HepG2 (cell line): ENCODE data around the gene MYBL2. TPM values are rescaled to one million over a fixed set of nuclear protein-coding genes. Genes with fewer than 3 reads are reported as not detected.

Source experiments
- CTCF ChIP-seq: sonication (generic); formaldehyde crosslinking; IDR thresholded peaks from 2 replicates; pipeline ENCODE4 v1.5.0; 2020; ENCODE audit warnings: mild to moderate bottlenecking, missing genetic modification reagents, moderate library complexity
- DMAP1 ChIP-seq: IDR thresholded peaks from 2 replicates; pipeline ENCODE4 v1.6.1; 2016
- E2F5 ChIP-seq: sonication (generic); formaldehyde crosslinking; conservative IDR thresholded peaks from 2 replicates; pipeline ENCODE4 v1.4.0; 2020; ENCODE audit warnings: missing genetic modification reagents
- HMG20A ChIP-seq: IDR thresholded peaks from 2 replicates; pipeline ENCODE4 v1.6.1; 2016; ENCODE audit warnings: borderline replicate concordance
- KLF16 ChIP-seq, 2 experiments: sonication (generic) in 1 of 2; formaldehyde crosslinking in 1 of 2; IDR thresholded peaks; 2 replicates each; pipeline versions ENCODE4 v1.6.1 to v1.8.0; 2016 to 2023; ENCODE audit warnings: missing genetic modification reagents in 2 of 2, missing compliant biosample characterization in 1 of 2
- MED8 ChIP-seq: sonication (generic); formaldehyde crosslinking; IDR thresholded peaks from 2 replicates; pipeline ENCODE4 v1.8.1; 2023; ENCODE audit warnings: mild to moderate bottlenecking, missing genetic modification reagents; ENCODE audit not compliant: insufficient replicate concordance
- NBN ChIP-seq: fragments of 450-650 bp; conservative IDR thresholded peaks from 2 replicates; pipeline ENCODE4 v1.6.1; 2017
- NPAS2 ChIP-seq: sonication (generic); formaldehyde crosslinking; IDR thresholded peaks from 2 replicates; pipeline ENCODE4 v1.8.0; 2022; ENCODE audit warnings: mild to moderate bottlenecking, missing genetic modification reagents, borderline replicate concordance
- PHB2 ChIP-seq: fragments of 450-650 bp; IDR thresholded peaks from 2 replicates; pipeline ENCODE4 v1.6.1; 2018; ENCODE audit not compliant: partially characterized antibody
- POLR2A ChIP-seq, 2 experiments: IDR thresholded peaks; 2 replicates each; pipeline ENCODE4 v1.6.1; 2011; ENCODE audit warnings: low read depth in 2 of 2, low read length in 2 of 2, mild to moderate bottlenecking in 1 of 2, moderate library complexity in 1 of 2; ENCODE audit not compliant: insufficient read depth in 1 of 2
- RBM22 ChIP-seq: fragments of 200-400 bp; formaldehyde crosslinking; optimal IDR thresholded peaks from 2 replicates; pipeline ENCODE3; 2017; ENCODE audit warnings: mild to moderate bottlenecking, low read length, moderate library complexity
- SP2 ChIP-seq: sonication (generic); formaldehyde crosslinking; IDR thresholded peaks from 2 replicates; pipeline ENCODE4 v1.5.1; 2020; ENCODE audit warnings: mild to moderate bottlenecking, missing genetic modification reagents
- SP5 ChIP-seq: IDR thresholded peaks from 2 replicates; pipeline ENCODE4 v1.6.1; 2016; ENCODE audit warnings: low read depth, borderline replicate concordance
- SRSF4 ChIP-seq: fragments of 200-400 bp; formaldehyde crosslinking; IDR thresholded peaks from one replicate; pipeline ENCODE4 v1.6.1; 2018; ENCODE audit warnings: mild to moderate bottlenecking, low read depth, low read length, moderate library complexity; ENCODE audit not compliant: poor library complexity, severe bottlenecking
- SUZ12 ChIP-seq: fragments of 150-350 bp; IDR thresholded peaks from 2 replicates; pipeline ENCODE4 v1.6.1; 2014; ENCODE audit warnings: low read depth, low read length
- TCF12 ChIP-seq, 2 experiments: fragments of 450-650 bp in 1 of 2; sonication (generic) in 1 of 2; formaldehyde crosslinking in 1 of 2; IDR thresholded peaks; 2 replicates each; pipeline versions ENCODE4 v1.6.1 to v1.8.0; 2017 to 2022; ENCODE audit warnings: antibody characterized with exemption in 1 of 2, mild to moderate bottlenecking in 1 of 2, missing genetic modification reagents in 1 of 2, moderate library complexity in 1 of 2
- TERF1 ChIP-seq: sonication (generic); formaldehyde crosslinking; IDR thresholded peaks from 2 replicates; pipeline ENCODE4 v1.8.0; 2022; ENCODE audit warnings: mild to moderate bottlenecking, missing genetic modification reagents, moderate library complexity
- U2AF1 ChIP-seq: fragments of 200-400 bp; formaldehyde crosslinking; optimal IDR thresholded peaks from 2 replicates; pipeline ENCODE3; 2017; ENCODE audit warnings: mild to moderate bottlenecking, low read depth, low read length
- ZNF143 ChIP-seq: sonication (generic); formaldehyde crosslinking; IDR thresholded peaks from 2 replicates; pipeline ENCODE4 v1.4.0; 2020; ENCODE audit warnings: missing genetic modification reagents
- ZNF180 ChIP-seq: sonication (generic); formaldehyde crosslinking; IDR thresholded peaks from 2 replicates; pipeline ENCODE4 v1.4.0; 2020; ENCODE audit warnings: low read depth, missing genetic modification reagents, borderline replicate concordance
- ZNF3 ChIP-seq: IDR thresholded peaks from 2 replicates; pipeline ENCODE4 v1.7.0; 2017; ENCODE audit warnings: inconsistent platforms
- ZNF30 ChIP-seq: sonication (generic); formaldehyde crosslinking; IDR thresholded peaks from 2 replicates; pipeline ENCODE4 v1.5.0; 2020; ENCODE audit warnings: mild to moderate bottlenecking, missing genetic modification reagents
- ZNF530 ChIP-seq: sonication (generic); formaldehyde crosslinking; IDR thresholded peaks from 2 replicates; pipeline ENCODE4 v1.5.0; 2020; ENCODE audit warnings: low read depth, mild to moderate bottlenecking, missing genetic modification reagents
- ZNF556 ChIP-seq: sonication (generic); formaldehyde crosslinking; IDR thresholded peaks from 2 replicates; pipeline ENCODE4 v1.4.0; 2020; ENCODE audit warnings: mild to moderate bottlenecking, missing genetic modification reagents, borderline replicate concordance
- ZNF761 ChIP-seq: sonication (generic); formaldehyde crosslinking; conservative IDR thresholded peaks from 2 replicates; pipeline ENCODE4 v1.4.0; 2020; ENCODE audit warnings: mild to moderate bottlenecking, missing genetic modification reagents
- polyA plus RNA-seq, 8 experiments: library from polyadenylated mRNA; depleted of rRNA in 3 of 8; stranded (reverse) in 7 of 8; unstranded in 1 of 8; fragments of >200 nt; fragmentation: Illumina TruSeq in 4 of 8; extraction: Trizol in 4 of 8; gene quantifications; 2 replicates each; pipeline versions ENCODE4 v1.2.1 to v1.2.3, GENCODE V29; 2011 to 2016; ENCODE audit warnings: low read depth in 4 of 8, missing spikeins in 1 of 8, mixed read lengths in 1 of 8; ENCODE audit not compliant: insufficient read depth in 1 of 8
- total RNA-seq, 5 experiments: library from RNA; depleted of rRNA; stranded (reverse); fragments of >200 nt; fragmentation: Illumina TruSeq; extraction: Trizol; gene quantifications; 2 replicates each; pipeline ENCODE4 v1.2.3, GENCODE V29; 2016; ENCODE audit warnings: low read depth in 1 of 5

MYBL2 gene
- total and polyA plus RNA-seq, 2 of the 13 experiments (the other 11 are each of a cell fraction or from before 2014, with no cell fraction given): 11.9 to 66.2 TPM

- no peak for TF ChIP-seq CTCF (CRISPR knock-in tag)
- TF ChIP-seq TCF12 (IDR thresholded peaks at IDR 0.05): no peak
- TF ChIP-seq TCF12 (CRISPR knock-in tag; IDR thresholded peaks at IDR 0.05): 0 out of 2 replicates have a peak, but pooled peaks have one; percentile 69
- peak; percentile 38; the same call in 1 of the 2 replicates for TF ChIP-seq ZNF143 (CRISPR knock-in tag)
- TF ChIP-seq RBM22: no peak
- TF ChIP-seq ZNF530 (CRISPR knock-in tag): no peak
- TF ChIP-seq ZNF761 (CRISPR knock-in tag): peak; percentile 58; the same call in 1 of the 2 replicates
- no peak for TF ChIP-seq U2AF1
- TF ChIP-seq NBN: no peak
- TF ChIP-seq MED8 (CRISPR knock-in tag): peak; percentile 48
- TF ChIP-seq HMG20A (CRISPR knock-in tag): no peak
- TF ChIP-seq SRSF4: no peak
- TF ChIP-seq ZNF556: no peak; the same call in none of the 2 replicates
- TF ChIP-seq TERF1 (CRISPR knock-in tag): no peak
- no peak for TF ChIP-seq NPAS2 (CRISPR knock-in tag)
- TF ChIP-seq SP5 (CRISPR knock-in tag): peak; percentile 81
- TF ChIP-seq ZNF30 (CRISPR knock-in tag): 0 out of 2 replicates have a peak, but pooled peaks have one; percentile 13
- peak; percentile 74 to 84 for TF ChIP-seq POLR2A (IDR thresholded peaks at IDR 0.05; ENCODE audit: insufficient read depth in 1 of 2, low read depth in 2 of 2, low read length in 2 of 2)
- no peak for TF ChIP-seq ZNF3 (CRISPR knock-in tag)
- TF ChIP-seq DMAP1 (CRISPR knock-in tag): no peak; the same call in 1 of the 2 replicates
- TF ChIP-seq KLF16 (CRISPR knock-in tag; IDR thresholded peaks at IDR 0.05): peak in 1 of 2 experiments; percentile 69; a peak in 2 of 4 replicates
- peak; percentile 44; the same call in 1 of the 2 replicates for TF ChIP-seq SP2
- peak; percentile 99 for TF ChIP-seq E2F5 (CRISPR knock-in tag)
- no peak for TF ChIP-seq PHB2
- TF ChIP-seq SUZ12: no peak
- TF ChIP-seq ZNF180 (CRISPR knock-in tag): no peak
- TF ChIP-seq, all 625 proteins: peak for 270
Measured at GRCh38 chr20:43666376-43667328, at the start of gene MYBL2 (continued).
